ENCODE data around the gene HCN4.

The HCN4 gene

GRCh38 chr15:73341886-73342600 is 26.7 kb downstream of the HCN4 start:
- DNase-seq = no peak

DNA sequence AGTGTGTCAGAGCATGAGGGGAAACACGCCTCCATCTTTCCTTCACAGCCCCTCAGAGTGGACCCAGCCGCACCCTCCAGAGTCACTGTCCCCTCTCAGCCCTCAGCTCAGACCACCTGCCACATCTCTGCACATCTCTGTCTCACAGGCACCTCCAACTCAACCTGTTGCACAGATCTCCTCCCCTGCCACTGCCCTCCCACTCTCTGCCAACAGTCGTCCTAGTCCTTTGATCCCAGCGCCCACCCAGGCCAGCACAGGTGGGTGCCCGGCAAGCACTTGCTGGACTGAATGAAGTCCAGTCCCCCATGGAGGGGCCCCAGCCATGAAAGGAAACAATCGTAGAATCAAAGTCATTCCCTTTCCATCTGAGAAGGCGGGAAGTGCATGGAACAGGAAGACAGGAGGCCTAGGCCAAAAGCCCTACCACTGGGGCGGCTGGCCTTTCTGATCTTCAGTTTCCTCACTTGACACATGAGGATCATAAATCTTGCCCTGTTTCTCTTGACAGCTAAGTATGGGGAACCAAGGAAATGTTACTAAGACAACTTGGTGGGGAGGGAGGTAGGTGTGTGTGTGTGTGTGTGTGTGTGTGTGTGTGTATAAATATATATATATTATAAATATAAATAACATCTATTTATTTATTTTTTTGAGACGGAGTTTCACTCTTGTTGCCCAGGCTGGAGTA is 28.1 kb downstream of the HCN4 start:
- DNase-seq = no peak

DNA sequence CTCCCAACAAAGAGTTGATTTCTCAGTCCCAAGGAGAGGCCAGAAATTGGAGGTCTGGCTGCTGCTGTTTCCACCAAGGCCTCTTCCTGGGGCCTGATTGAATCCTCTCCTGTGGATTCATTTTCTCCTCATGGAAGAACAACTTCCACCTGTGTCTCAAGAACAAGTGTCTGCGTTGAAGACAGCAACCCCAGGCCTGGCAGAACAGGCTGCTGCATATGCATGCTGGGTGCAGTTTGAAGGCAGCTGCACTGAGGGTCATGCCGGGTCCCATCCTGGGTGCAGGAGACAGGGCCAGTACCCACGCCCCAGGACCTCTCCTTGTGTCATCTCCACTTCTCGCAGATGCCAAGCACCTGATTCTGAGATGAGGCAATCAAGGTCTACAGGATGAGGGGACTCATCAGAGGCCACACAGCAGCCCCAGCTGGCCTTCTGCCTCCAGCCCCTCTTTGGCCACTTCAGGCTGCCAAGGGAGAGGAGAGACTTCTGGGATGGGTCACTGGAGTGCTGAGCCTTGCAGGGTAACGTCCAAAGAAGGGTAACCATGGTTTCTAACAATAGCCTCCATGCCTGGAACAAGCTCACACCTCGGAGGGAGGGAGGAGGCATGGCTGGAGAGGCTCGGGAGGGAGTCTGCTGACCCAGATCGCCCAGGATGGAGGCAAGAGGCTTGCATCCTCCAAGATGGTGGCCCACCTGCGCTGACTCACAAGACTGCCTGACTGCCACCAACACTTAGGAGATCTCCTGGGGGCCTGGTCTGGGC is 30.0 kb downstream of the HCN4 start:
- no peak for DNase-seq

- no peak for DNase-seq
Observed at GRCh38 chr15:73338058-73338457, 30.7 kb downstream of the HCN4 start.

- DNase-seq = no peak
Observed at GRCh38 chr15:73337187-73337586, 31.6 kb downstream of the HCN4 start.

DNA sequence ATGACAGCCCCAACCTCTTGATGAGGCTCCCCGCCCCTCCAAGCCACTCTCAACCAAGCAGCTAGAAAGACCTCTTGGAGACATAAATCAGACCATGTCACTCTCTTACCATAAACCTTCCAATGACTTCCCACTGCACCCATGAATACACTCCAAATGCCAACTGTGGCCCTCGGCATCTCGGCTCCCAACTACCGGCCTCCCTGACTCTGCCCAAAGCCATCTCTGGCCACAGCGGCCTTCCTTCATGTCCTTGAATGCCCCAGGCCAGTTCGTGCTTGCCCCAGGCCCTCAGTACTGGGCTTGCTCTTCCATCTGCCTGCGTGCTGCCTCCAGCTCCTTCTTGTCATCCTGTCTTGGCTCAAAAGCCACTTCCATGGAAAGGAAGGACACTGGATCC is 32.0 kb downstream of the HCN4 start:
- no peak for DNase-seq

DNA sequence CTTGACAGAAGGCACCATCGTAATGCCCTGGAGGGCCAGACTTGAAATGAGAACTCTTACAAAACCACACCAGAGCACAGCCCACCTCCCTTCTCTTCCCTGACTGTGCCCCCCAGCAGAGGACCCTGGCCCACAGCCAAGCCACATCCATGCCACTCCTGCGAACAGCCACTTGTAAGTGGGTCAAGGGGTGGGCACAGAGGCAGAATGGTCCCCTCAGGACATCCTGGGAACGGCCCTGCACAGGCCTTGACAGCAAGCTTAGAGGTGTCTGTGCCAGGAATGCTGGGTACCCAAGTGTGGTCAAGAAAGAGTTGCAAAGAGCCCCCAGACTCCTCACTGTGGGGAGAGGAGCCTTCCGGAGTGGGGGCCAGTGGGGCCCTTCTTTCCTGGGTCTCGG is 33.3 kb downstream of the HCN4 start:
- DNase-seq = no peak

DNA sequence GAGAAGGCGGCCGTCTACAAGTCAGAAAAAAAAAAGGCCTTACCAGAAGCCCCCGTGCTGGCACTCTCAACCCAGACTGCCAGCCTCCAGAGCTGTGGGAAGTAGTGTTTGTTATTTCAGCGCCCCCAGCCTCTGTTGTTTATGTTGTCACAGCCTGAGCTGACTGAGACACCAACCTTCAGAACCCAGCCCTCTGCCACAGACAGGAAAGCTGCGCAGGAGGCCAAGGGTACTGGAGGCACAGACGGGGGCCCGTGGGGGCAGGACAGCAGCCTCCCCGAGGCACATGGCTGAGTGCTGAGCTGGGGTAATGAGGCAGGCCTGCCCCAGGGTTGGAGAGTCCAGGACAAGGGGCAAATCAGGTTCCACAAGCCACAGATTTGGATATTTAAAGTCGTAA is 33.7 kb downstream of the HCN4 start:
- DNase-seq = no peak

GRCh38 chr15:73334086-73334485 is 34.7 kb downstream of the HCN4 start:
- DNase-seq = no peak

DNA sequence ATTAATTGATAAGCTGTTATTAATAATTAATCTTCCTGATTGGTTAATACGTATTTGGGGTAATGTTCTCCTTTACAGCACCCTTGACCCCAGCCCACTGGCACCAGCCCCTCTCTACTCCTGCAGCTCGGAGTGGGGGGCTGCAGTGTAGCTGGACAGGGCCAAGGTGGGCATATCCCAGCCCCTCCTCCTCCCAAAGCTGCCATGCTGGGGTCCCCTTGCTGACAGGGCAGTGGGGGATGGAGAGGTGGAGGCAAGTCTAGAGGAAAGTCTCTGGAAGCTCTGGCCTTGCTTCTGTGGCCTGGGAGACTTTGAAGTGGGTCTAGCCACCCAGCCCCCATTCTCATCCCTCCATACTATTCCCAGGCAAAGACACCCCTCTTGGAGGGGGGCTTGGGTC is 35.8 kb downstream of the HCN4 start:
- DNase-seq = no peak

DNA sequence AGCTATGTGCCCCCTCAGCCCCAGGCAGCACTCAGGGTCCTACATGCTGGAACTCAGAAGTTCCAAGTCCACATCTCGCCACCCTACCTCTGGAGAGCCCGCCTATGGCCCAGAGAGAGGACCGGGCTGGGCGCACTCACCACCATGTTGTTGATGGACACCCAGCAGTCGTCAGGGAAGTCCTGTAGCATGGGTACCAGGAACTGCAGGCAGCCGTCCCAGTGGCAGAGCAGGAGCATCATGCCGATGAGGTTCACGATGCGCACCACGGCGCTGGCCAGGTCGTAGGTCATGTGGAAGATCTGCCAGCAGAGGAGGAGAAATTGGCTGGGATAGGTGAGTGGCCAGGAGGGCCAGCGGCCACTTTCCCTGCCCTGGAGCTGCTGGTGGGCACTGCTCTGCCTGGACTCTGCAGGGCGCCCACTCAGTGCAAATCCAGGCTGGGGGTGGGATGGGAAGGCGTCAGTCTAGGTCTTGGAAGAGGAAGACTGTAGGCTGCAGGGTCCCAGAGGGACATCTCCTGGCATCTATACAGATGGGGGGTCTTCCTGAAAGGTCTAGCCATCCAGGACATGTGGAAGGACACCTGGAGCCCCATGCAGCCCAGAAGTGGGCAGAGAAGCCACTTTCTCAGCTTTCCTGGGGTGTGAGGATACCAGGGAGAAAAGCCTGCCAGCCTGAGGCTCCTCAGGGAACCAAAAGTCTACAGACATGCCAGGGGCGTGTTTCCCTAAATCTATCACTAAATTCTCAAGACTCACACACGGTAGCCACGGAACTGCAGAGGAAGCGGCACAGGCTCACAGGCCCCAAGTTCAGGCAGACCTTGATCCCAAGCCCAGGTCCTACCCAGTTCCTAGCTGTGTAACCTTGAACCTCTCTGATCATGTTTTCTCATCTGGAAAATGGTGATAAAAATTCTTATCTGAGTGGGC is 36.5 kb downstream of the HCN4 start:
- no peak for DNase-seq

GRCh38 chr15:73331501-73331900 is 37.3 kb downstream of the HCN4 start:
- no peak for DNase-seq

GRCh38 chr15:73330206-73331051 is 38.3 kb downstream of the HCN4 start:
- no peak for DNase-seq

DNA sequence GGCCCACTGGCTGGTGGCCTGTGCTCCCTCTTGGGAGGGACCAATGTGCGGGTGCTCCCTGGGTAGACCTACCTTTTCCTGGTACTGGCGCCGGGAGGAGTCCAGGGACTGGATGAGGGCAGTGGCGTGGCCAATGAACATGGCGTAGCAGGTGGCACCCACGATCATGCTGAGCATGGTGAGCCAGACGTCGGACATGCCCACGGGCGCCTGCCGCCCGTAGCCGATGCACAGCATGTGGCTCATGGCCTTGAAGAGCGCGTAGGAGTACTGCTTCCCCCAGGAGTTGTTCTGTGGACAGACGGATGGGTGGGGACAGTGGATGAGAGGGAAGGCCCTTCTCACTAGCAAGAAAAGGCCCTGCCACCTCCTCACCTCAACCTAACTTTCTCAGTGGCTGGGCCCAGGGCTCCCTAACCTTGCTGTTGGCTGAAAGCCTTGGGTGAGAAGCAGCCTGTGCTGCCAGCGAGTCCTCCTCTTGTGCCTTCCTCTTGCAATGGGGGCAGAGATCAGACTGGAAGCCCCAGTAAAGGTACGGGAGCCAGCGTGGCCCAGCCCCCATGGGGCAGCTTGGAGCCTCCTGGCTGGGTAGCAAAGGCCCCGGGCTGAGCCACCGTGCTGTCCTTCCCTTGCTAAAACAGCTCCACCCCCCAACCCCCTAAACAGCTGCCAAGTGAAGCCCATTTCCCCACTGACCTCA is 39.1 kb downstream of the HCN4 start:
- no peak for DNase-seq

GRCh38 chr15:73328981-73329380 is 39.8 kb downstream of the HCN4 start:
- DNase-seq = no peak

- DNase-seq = no peak
Observed at GRCh38 chr15:73328149-73328820, 40.5 kb downstream of the HCN4 start.

DNA sequence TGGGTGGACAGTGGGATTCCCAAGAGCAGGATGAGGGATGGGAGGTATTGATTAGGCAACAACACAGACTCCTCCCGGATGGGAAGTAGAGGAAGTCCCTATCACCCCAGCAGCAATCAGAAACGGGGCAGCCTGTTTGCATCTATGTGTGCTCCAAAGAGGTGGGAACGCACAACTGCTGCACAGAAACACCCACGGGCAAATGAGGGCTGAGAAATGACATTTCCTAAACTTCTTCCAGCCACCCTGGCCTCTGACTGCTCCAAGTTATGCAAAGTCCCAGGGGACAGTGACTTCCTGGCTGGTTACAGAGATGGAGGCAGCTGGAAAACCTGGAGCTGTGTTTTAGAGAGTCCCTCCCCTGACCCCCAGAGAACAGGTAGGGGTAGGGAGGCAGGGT is 42.6 kb downstream of the HCN4 start:
- no peak for DNase-seq

GRCh38 chr15:73325191-73325861 is 43.4 kb downstream of the HCN4 start:
- DNase-seq = peak; percentile 7

GRCh38 chr15:73324496-73325170 is 44.1 kb downstream of the HCN4 start:
- DNase-seq = no peak
